Measurements from ENCODE around the gene NODAL.

Gene NODAL

DNA sequence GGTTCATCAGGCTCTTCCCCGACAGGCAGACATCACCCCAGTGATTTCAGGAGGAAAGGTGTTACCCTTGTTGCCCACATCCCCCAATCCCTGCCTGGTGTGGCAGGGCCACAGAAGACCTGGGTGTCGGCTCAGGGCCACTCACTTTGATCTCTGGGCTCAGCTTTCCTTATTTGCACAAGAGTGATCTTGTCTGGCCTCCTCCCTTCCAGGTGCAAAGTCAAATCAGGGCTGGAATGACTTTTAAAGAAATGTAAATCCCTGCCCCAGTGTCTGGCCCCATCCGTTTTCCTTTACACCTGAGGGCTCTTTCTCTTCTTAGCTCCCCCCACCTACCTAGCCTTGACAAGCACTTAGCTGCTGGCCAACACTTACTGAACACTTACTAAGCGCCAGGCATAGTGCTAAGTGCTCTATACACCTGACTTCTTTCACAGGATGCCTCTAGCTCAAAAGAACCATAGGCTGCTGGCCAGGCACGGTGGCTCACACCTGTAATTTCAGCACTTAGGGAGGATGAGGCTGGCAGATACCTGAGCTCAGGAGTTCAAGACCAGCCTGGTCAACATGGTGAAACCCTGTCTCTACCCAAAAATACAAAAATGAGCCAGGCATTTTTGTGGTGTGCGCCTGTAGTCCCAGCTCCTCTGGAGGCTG is 979 bp upstream of the NODAL start:
- Histone ChIP-seq H3K4me3 (ENCODE audit: severe bottlenecking) (no peak overlapping the region), H3K27ac (ENCODE audit: poor library complexity, severe bottlenecking) (no peak overlapping the region), H3K27me3 (ENCODE audit: insufficient read depth, poor library complexity, severe bottlenecking) (peaks cover 31% of the 10 kb centered on the region), H3K36me3 (ENCODE audit: low read depth) (no peaks in the 10 kb centered on the region), H3K4me1 (ENCODE audit: insufficient read depth, poor library complexity, severe bottlenecking) (no peaks in the 10 kb centered on the region), H3K9me3 (ENCODE audit: severe bottlenecking) (no peaks in the 10 kb centered on the region)
- ATAC-seq (ENCODE audit: low read depth) (peak; percentile 35; the same call in 2 of the 3 replicates), DNase-seq (ENCODE audit: low spot score) (no peak)
- TF ChIP-seq, protein P1, sequence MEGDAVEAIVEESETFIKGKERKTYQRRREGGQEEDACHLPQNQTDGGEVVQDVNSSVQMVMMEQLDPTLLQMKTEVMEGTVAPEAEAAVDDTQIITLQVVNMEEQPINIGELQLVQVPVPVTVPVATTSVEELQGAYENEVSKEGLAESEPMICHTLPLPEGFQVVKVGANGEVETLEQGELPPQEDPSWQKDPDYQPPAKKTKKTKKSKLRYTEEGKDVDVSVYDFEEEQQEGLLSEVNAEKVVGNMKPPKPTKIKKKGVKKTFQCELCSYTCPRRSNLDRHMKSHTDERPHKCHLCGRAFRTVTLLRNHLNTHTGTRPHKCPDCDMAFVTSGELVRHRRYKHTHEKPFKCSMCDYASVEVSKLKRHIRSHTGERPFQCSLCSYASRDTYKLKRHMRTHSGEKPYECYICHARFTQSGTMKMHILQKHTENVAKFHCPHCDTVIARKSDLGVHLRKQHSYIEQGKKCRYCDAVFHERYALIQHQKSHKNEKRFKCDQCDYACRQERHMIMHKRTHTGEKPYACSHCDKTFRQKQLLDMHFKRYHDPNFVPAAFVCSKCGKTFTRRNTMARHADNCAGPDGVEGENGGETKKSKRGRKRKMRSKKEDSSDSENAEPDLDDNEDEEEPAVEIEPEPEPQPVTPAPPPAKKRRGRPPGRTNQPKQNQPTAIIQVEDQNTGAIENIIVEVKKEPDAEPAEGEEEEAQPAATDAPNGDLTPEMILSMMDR (IDR thresholded peaks at IDR 0.05; ENCODE audit: poor library complexity, severe bottlenecking): no peak

DNA sequence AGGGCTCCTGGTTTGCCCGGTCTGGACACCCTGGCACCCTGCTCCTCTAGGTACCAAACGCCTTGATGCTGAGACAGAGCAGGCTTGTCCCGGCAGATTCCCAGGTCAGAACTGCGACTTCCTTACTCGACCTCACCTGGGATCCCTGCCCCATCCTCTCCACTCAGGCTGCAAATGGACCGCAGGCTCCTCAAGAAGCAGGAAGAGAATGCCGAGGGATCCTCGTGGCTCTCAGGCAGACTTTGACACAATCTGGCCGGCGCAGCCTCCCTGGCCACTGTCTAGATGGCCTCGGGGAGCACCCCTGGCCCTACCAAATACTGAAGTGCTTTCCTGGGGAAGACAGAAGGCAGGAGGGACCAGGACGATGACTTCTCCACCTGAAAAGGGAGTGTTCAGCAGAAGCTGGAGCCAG is 421 bp upstream of the NODAL start:
- DNase-seq (ENCODE audit: low spot score) (no peak), ATAC-seq (ENCODE audit: low read depth) (peak; percentile 34; the same call in 1 of the 3 replicates)
- H3K27ac ChIP-seq (ENCODE audit: poor library complexity, severe bottlenecking): no peak overlapping the region
- H3K4me3 ChIP-seq (ENCODE audit: severe bottlenecking): no peak overlapping the region
- TF ChIP-seq, protein P1 (IDR thresholded peaks at IDR 0.05; ENCODE audit: poor library complexity, severe bottlenecking): no peak
- no peaks in the 10 kb centered on the region for H3K36me3 ChIP-seq (ENCODE audit: low read depth)
- H3K27me3 ChIP-seq (ENCODE audit: insufficient read depth, poor library complexity, severe bottlenecking): peaks cover 31% of the 10 kb centered on the region
- H3K4me1 ChIP-seq (ENCODE audit: insufficient read depth, poor library complexity, severe bottlenecking): no peaks in the 10 kb centered on the region
- no peaks in the 10 kb centered on the region for H3K9me3 ChIP-seq (ENCODE audit: severe bottlenecking)

DNA sequence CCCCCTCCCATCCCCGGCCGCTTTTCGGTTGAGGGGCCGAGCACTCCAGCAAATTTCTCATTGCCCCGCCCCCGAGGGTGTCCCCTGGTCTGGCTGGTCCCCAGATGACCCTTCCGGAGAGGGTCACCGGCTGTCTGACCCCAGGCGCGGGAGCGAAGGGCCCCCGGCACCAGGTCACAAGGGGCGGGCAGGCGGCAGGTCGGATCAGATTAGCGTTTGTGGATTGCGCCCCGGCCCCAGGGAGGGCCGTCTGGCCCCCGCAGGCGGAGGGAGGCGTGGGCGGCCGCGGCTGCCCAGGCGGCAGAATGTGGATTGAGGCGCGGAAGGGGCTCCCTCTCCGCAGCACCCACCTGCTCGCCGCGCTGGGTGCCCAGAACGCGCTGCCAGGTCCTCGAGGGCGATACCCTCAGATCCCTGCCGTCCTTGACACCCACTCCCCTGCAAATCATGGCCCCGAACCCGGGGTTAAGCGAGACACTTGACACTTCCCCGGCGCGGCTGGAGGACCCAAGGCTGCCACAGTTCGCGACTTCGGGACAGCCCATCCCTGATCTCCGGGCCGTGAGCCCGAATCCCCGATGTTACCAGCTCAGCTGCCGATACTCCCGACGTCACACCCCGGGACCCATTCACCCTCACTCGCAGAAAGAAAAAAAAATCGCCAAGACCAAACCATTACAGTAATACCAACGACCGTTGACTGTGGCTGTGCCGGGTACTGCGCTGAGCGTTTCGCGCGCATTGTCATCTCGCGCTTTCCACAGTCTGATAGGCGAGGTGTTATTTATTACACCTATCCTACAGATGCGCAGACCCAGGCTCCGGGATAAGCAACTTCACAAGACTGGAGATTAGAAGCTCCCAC is 953 bp downstream of the NODAL start:
- TF ChIP-seq, protein P1 (IDR thresholded peaks at IDR 0.05; ENCODE audit: poor library complexity, severe bottlenecking): no peak
- no peak overlapping the region for H3K4me3 ChIP-seq (ENCODE audit: severe bottlenecking)
- no peaks in the 10 kb centered on the region for H3K4me1 ChIP-seq (ENCODE audit: insufficient read depth, poor library complexity, severe bottlenecking)
- ATAC-seq (ENCODE audit: low read depth) (no peak), DNase-seq (ENCODE audit: low spot score) (no peak)
- H3K27ac ChIP-seq (ENCODE audit: poor library complexity, severe bottlenecking): no peak overlapping the region
- H3K27me3 ChIP-seq (ENCODE audit: insufficient read depth, poor library complexity, severe bottlenecking): peaks cover 31% of the 10 kb centered on the region
- H3K9me3 ChIP-seq (ENCODE audit: severe bottlenecking): no peaks in the 10 kb centered on the region
- no peaks in the 10 kb centered on the region for H3K36me3 ChIP-seq (ENCODE audit: low read depth)

DNA sequence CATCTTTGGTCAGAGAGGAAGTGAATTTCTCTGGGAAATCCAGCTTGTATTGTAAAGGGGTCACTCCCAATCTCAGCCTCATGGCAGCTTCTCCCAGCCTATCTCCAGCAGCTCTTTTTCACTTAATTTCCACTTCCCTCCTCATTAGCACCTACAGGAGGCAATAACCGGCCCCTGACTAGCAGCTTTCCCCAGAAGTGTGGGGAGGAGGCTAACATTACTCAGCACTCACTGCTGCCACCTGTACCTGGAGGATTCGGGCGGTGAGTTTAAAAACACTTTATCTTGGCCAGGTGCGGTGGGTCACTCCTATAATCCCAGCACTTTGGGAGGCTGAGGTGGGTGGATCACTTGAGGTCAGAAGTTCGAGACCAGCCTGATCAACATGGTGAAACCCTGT is 3.8 kb downstream of the NODAL start:
- TF ChIP-seq, protein P1 (IDR thresholded peaks at IDR 0.05; ENCODE audit: poor library complexity, severe bottlenecking): no peak
- peaks cover 29% of the 10 kb centered on the region for H3K27me3 ChIP-seq (ENCODE audit: insufficient read depth, poor library complexity, severe bottlenecking)
- H3K9me3 ChIP-seq (ENCODE audit: severe bottlenecking): no peaks in the 10 kb centered on the region
- DNase-seq (ENCODE audit: low spot score) (no peak), ATAC-seq (ENCODE audit: low read depth) (no peak)
- no peaks in the 10 kb centered on the region for H3K36me3 ChIP-seq (ENCODE audit: low read depth)
- H3K27ac ChIP-seq (ENCODE audit: poor library complexity, severe bottlenecking): no peak overlapping the region
- H3K4me1 ChIP-seq (ENCODE audit: insufficient read depth, poor library complexity, severe bottlenecking): no peaks in the 10 kb centered on the region
- H3K4me3 ChIP-seq (ENCODE audit: severe bottlenecking): no peak overlapping the region

All from RWPE2 (cell line).